GM19238 (cell line): ENCODE data around the gene ATIC.

Source experiments
- DNase-seq: peaks from one replicate; pipeline ENCODE4 v3.0.0; 2011; ENCODE audit warnings: low spot score; ENCODE audit not compliant: insufficient read length

ATIC gene

DNA sequence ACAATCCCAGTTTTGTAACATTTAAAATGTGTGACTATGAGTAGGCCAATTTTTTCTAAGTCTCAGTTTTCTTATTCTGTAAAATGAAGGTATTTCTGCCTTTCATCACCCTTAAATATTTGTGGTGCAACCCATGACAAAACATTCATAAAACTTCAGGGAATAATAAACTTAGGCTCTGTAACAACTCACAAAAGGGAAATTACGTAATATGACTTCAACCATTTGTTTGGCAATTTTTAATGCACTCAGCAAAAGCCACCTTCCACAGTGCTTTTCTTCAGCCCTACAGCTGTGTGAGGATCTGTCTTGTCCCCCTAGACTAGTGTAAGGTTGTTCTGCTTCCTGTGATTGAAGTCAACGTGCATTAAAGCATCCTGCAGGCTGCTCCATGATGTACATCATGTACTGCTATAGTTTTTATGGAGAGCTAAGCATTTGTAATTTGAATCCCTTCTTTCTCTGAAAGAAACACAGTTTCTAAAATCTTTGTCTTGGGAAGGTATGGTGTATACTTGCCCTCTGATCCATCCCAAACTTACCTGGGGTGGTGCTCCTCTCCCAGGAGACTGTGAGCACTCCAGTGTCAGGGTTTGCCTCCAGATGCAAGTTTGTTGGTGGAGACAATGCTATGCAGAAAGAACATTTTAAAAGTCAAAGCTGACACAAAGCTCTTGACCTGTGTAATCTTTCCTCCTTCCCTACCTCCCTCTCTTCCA, 84.9 kb downstream of the ATIC start:
- DNase-seq = no peak

DNA sequence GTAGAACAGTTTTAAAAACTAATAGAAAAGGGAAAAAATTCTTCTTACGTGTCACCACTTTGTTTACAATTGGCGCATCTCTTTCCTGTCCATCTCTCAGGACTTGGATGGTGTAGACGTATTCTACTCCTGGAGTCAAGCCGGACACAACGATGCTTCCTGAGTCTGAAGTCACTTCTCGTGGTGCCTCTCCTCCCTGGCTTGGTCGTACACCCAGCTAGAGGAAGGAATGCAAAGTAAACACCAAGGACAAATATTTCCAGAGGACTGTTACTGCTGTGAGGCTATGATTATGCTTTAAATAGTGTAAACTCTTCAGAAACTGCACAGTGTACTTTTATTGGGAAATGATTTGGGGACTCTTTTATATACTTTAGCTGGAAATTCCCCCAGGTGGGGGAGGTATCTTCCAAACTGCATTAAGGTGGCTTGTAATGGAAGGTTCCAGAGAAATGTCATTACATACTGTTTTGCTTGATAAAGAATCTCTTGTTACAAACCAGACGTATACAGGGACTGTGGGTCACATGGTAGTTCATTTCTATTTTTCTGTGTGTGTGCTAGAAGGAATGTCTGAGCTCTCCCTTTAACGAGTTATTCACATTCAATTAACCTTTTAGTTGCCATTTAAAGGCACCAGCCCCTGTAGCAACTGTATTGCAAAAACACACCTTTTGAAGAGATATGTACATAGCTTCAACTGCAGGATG, 85.9 kb downstream of the ATIC start:
- no peak for DNase-seq

DNA sequence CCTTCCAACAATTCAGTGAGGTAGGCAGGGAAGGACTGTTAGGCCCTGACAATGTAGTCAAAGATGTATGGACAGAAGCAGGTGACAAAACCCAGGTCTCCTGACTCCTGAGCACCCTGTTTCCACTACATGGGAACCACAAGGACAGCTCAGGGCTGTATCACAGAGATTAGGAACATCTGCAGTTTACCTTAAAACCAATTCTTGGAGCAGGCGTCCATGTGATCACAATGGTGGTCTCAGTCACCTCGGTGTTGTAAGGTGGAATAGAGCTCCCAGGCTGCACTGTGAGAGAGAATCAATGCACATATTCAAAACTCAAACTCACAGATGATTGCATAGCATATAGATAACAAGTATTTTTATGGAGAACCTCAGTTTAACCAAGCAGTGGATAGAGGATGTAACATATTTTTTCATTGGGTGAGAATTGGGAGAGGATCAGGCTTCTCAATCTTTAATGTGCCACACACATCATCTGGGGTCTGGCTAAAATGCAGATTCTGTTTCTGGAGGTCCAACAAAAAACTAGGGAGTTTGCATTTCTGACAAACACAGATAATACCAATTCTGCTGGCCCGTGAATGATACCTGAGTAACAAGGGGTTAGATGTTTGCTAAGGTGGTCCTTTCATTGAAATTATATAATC, 87.3 kb downstream of the ATIC start:
- no peak for DNase-seq
